ENCODE data around the gene CBX1.

CBX1 gene

DNA sequence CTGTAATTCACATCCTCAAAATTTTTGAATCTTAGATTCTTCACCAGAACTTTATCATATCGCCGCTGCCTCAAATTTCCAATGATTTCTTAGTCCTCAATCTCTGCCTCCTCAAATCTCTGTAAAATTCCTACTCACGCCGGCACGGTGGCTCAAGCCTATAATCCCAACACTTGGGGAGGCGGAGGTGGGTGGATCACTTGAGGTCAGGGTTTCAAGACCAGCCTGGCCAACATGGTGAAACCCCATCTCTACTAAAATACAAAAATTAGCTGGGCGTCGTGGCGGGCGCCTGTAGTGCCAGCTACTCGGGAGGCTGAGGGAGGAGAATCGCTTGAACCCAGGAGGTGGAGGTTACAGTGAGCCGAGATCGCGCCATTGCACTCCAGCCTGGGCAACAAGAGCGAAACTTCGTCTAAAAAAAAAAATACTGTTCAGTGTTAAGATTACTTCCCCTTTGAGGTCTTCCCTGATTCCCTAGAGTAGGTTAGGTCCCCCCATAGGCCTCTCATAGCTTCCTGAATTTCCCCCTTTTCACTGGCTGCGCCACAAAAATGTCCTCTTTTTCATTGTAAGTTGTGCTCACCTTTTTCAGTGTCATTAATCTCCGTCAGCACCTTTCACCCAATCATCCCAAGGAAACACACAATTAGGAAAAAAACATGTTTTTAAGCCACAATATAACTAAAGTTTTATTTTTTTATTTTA is 919 bp upstream of the CBX1 start:
- in situ Hi-C loops (cut with HindIII; ENCODE audit: low sequenced_read_pairs) = no loop called here
- H3K4me3 ChIP-seq (ENCODE audit: low read depth, low read length) = no peak overlapping the region
- no peak for DNase-seq (ENCODE audit: low read depth, low spot score)
- no peak for TF ChIP-seq CTCF (IDR thresholded peaks at IDR 0.05; ENCODE audit: low read depth, low read length)

DNA sequence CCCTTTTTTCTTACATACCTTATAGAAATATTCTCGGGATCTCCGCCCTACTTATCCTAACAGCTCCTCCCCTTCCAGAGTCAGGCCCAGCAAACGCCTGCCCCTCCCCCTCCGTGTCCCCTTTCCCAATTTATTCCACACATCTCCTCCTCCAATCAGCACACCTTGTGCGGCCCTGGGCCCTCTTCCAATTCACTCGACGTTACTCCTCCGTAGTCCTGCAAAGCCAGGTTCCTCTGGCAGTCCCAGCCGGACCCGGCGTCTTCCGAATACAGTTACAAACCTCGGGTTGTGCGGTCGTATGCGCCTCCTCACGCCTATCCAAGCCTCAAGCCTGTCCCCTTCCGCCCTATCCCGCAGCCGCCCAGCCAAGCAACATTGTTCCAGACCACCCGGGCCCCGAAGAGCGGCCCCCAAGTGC is 677 bp downstream of the CBX1 start:
- TF ChIP-seq CTCF (IDR thresholded peaks at IDR 0.05; ENCODE audit: low read depth, low read length) = no peak
- in situ Hi-C loops (cut with HindIII; ENCODE audit: low sequenced_read_pairs) = no loop called here
- DNase-seq (ENCODE audit: low read depth, low spot score) = peak; percentile 66
- H3K4me3 ChIP-seq (ENCODE audit: low read depth, low read length) = peak overlapping the region; percentile 93

- peak overlapping the region; percentile 93 for H3K4me3 ChIP-seq (ENCODE audit: low read depth, low read length)
- in situ Hi-C loops (cut with HindIII; ENCODE audit: low sequenced_read_pairs) = no loop called here
- no peak for DNase-seq (ENCODE audit: low read depth, low spot score)
- TF ChIP-seq CTCF (IDR thresholded peaks at IDR 0.05; ENCODE audit: low read depth, low read length) = no peak
These were observed 1.1 kb downstream of the CBX1 start for GRCh38 chr17:48100160-48100559.

- no peak for DNase-seq (ENCODE audit: low read depth, low spot score)
- no peak for TF ChIP-seq CTCF (IDR thresholded peaks at IDR 0.05; ENCODE audit: low read depth, low read length)
- in situ Hi-C loops (cut with HindIII; ENCODE audit: low sequenced_read_pairs) = no loop called here
- no peak overlapping the region for H3K4me3 ChIP-seq (ENCODE audit: low read depth, low read length)
These were observed 5.7 kb downstream of the CBX1 start for GRCh38 chr17:48095611-48096010.

GRCh38 chr17:48093341-48094045 is 7.8 kb downstream of the CBX1 start:
- TF ChIP-seq CTCF (IDR thresholded peaks at IDR 0.05; ENCODE audit: low read depth, low read length) = no peak
- in situ Hi-C loops (cut with HindIII; ENCODE audit: low sequenced_read_pairs) = no loop called here
- H3K4me3 ChIP-seq (ENCODE audit: low read depth, low read length) = no peak overlapping the region
- no peak for DNase-seq (ENCODE audit: low read depth, low spot score)

GRCh38 chr17:48084932-48085331 is 16.3 kb downstream of the CBX1 start:
- DNase-seq (ENCODE audit: low read depth, low spot score) = no peak
- TF ChIP-seq CTCF (IDR thresholded peaks at IDR 0.05; ENCODE audit: low read depth, low read length) = no peak
- no peak overlapping the region for H3K4me3 ChIP-seq (ENCODE audit: low read depth, low read length)
- in situ Hi-C loops (cut with HindIII; ENCODE audit: low sequenced_read_pairs) = no loop called here
